ENCODE measurements around the gene HACD2. TPM values are rescaled to one million over a fixed set of nuclear protein-coding genes. Genes with fewer than 3 reads are reported as not detected.
A peak's percentile ranks its signal among the peaks of the same experiment; 100 is the strongest.

The HACD2 gene
- polyA plus RNA-seq, 3 donors: 12.9 to 17.1 (median 15.1) TPM

DNA sequence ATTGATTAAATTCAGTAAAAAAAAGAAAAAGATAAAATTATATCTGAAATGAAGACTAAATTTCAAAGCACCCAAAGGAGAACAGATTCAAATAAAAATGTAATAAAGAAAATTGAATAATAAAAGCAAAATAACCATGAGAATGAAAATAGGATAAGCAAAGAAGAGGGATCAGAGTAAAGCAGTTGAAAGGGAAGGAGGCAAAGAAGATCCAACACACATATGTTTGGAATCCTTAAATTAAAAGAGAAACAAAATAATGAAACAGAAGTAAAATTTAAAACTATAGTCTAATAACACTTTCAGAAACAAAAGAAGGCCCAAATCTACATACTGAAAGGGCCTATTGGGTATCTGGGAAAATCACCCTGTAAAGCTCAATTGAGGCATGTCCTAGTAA, 32.1 kb downstream of the HACD2 start:
- H3K79me2 ChIP-seq (ENCODE audit: insufficient read depth, low read length): no peaks in the 10 kb centered on the region
- H3K4me1 ChIP-seq (ENCODE audit: control insufficient read depth in 1 of 2, insufficient read depth in 2 of 2, low read length in 2 of 2): no peaks in the 10 kb centered on the region
- H3K4me1 Mint-ChIP-seq: no peaks in the 10 kb centered on the region
- peaks cover 0 to 1% (median 0%) of the 10 kb centered on the region in 3 donors for H3K27me3 Mint-ChIP-seq (ENCODE audit: low read depth in 3 of 3)
- no peak for DNase-seq
- H3K27ac Mint-ChIP-seq: no peak overlapping the region
- H4K20me1 ChIP-seq (ENCODE audit: insufficient read depth, low read length): no peaks in the 10 kb centered on the region
- H3K36me3 Mint-ChIP-seq: peaks cover 42 to 49% of the 10 kb centered on the region in 2 donors
- H3K9ac ChIP-seq (ENCODE audit: insufficient read depth, low read length, poor library complexity, severe bottlenecking): no peak overlapping the region
- no peak overlapping the region for H3K4me3 ChIP-seq (replicated peaks in 1 of 3; ENCODE audit: low read depth in 2 of 3, low read length in 3 of 3)
- intact Hi-C loops (cut with micrococcal nuclease): no loop called here
- no peak overlapping the region for H3K4me2 ChIP-seq (replicated peaks; ENCODE audit: extremely low read depth, low read length, poor library complexity, severe bottlenecking)
- H3K4me3 Mint-ChIP-seq: no peak overlapping the region
- peaks cover 7 to 12% of the 10 kb centered on the region in 2 donors for H3K9me3 ChIP-seq (replicated peaks in 1 of 2; ENCODE audit: control insufficient read depth in 1 of 2, insufficient read depth in 1 of 2, low read length in 2 of 2)
- H3K36me3 ChIP-seq (replicated peaks in 1 of 2; ENCODE audit: control insufficient read depth in 1 of 2, insufficient read depth in 2 of 2, low read length in 2 of 2): peaks cover 13 to 48% of the 10 kb centered on the region in 2 donors
- H3K27ac ChIP-seq (ENCODE audit: low read depth in 1 of 2, low read length in 2 of 2): no peak overlapping the region
- no peaks in the 10 kb centered on the region for H3K27me3 ChIP-seq (ENCODE audit: control insufficient read depth in 2 of 2, insufficient read depth in 2 of 2, low read length in 2 of 2)
- H2AFZ ChIP-seq (ENCODE audit: insufficient read depth, low read depth, low read length, poor library complexity, severe bottlenecking): no peak overlapping the region
- H3K9me3 Mint-ChIP-seq: peaks cover 7 to 21% (median 16%) of the 10 kb centered on the region in 7 donors
- TF ChIP-seq, protein P1, sequence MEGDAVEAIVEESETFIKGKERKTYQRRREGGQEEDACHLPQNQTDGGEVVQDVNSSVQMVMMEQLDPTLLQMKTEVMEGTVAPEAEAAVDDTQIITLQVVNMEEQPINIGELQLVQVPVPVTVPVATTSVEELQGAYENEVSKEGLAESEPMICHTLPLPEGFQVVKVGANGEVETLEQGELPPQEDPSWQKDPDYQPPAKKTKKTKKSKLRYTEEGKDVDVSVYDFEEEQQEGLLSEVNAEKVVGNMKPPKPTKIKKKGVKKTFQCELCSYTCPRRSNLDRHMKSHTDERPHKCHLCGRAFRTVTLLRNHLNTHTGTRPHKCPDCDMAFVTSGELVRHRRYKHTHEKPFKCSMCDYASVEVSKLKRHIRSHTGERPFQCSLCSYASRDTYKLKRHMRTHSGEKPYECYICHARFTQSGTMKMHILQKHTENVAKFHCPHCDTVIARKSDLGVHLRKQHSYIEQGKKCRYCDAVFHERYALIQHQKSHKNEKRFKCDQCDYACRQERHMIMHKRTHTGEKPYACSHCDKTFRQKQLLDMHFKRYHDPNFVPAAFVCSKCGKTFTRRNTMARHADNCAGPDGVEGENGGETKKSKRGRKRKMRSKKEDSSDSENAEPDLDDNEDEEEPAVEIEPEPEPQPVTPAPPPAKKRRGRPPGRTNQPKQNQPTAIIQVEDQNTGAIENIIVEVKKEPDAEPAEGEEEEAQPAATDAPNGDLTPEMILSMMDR (IDR thresholded peaks at IDR 0.05): no peak

DNA sequence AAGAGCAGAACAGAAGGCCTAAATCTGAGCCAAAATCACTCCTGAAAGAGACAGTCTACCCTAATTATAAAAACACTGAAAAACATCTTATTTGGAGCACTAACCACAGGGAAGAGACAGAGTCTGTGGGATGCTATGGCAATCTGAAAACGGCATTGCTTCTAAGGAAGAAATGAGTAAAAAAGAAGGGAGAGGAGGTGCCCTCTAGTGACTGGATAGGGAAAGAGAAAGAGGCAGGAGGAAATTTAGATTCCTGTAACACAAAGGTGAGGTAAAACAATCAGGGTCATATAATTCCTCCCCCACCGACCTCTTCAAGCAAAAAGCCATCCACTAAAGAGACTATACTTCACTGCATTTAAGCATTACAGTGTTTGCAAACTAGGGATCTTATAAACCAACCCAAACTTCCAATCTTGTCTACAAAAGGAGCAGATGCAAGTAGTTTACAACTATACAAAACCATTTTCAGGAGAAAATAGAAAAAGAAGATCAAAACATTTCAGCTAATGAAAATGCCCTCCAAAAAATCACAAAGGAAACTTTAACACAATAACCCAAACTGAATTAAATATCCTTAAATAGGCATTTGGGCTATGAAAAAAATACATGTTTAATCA, 32.6 kb downstream of the HACD2 start:
- no peak overlapping the region for H3K27ac Mint-ChIP-seq
- no peak overlapping the region for H3K9ac ChIP-seq (ENCODE audit: insufficient read depth, low read length, poor library complexity, severe bottlenecking)
- intact Hi-C loops (cut with micrococcal nuclease): no loop called here
- H3K27ac ChIP-seq (ENCODE audit: low read depth in 1 of 2, low read length in 2 of 2): no peak overlapping the region
- H2AFZ ChIP-seq (ENCODE audit: insufficient read depth, low read depth, low read length, poor library complexity, severe bottlenecking): no peak overlapping the region
- peaks cover 44 to 52% of the 10 kb centered on the region in 2 donors for H3K36me3 Mint-ChIP-seq
- TF ChIP-seq, protein P1 (IDR thresholded peaks at IDR 0.05): peak; percentile 17
- WGBS (ENCODE audit: insufficient coverage): 27% methylated on average over 2 of the region's 2 CpGs
- DNase-seq: no peak
- no peaks in the 10 kb centered on the region for H3K4me1 ChIP-seq (ENCODE audit: control insufficient read depth in 1 of 2, insufficient read depth in 2 of 2, low read length in 2 of 2)
- H3K4me1 Mint-ChIP-seq: no peaks in the 10 kb centered on the region
- no peaks in the 10 kb centered on the region for H3K27me3 ChIP-seq (ENCODE audit: control insufficient read depth in 2 of 2, insufficient read depth in 2 of 2, low read length in 2 of 2)
- H3K4me3 ChIP-seq (replicated peaks in 1 of 3; ENCODE audit: low read depth in 2 of 3, low read length in 3 of 3): no peak overlapping the region
- H3K4me2 ChIP-seq (replicated peaks; ENCODE audit: extremely low read depth, low read length, poor library complexity, severe bottlenecking): no peak overlapping the region
- H3K9me3 ChIP-seq (replicated peaks in 1 of 2; ENCODE audit: control insufficient read depth in 1 of 2, insufficient read depth in 1 of 2, low read length in 2 of 2): peaks cover 7 to 12% of the 10 kb centered on the region in 2 donors
- H3K79me2 ChIP-seq (ENCODE audit: insufficient read depth, low read length): no peaks in the 10 kb centered on the region
- peaks cover 0 to 1% (median 0%) of the 10 kb centered on the region in 3 donors for H3K27me3 Mint-ChIP-seq (ENCODE audit: low read depth in 3 of 3)
- no peaks in the 10 kb centered on the region for H4K20me1 ChIP-seq (ENCODE audit: insufficient read depth, low read length)
- peaks cover 7 to 21% (median 16%) of the 10 kb centered on the region in 7 donors for H3K9me3 Mint-ChIP-seq
- peaks cover 14 to 54% of the 10 kb centered on the region in 2 donors for H3K36me3 ChIP-seq (replicated peaks in 1 of 2; ENCODE audit: control insufficient read depth in 1 of 2, insufficient read depth in 2 of 2, low read length in 2 of 2)
- no peak overlapping the region for H3K4me3 Mint-ChIP-seq

All from CD14-positive monocyte (primary cell).